GM23248 (cell line): Measurements from ENCODE around the gene CCDC88C. TPM values are rescaled to one million over a fixed set of nuclear protein-coding genes. Genes with fewer than 3 reads are reported as not detected.

ENCODE experiments used
- DNase-seq: peaks from one replicate; pipeline ENCODE4 v3.0.0-alpha.2; 2015
- H2AFZ ChIP-seq: fragments of 200-600 bp; sonication (generic); 2 replicates; pipeline ENCODE4 v1.6.1; 2016; ENCODE audit warnings: antibody characterized with exemption
- H3F3A ChIP-seq: fragments of 200-600 bp; sonication (generic); 2 replicates; pipeline ENCODE4 v1.6.1; 2016; ENCODE audit warnings: mild to moderate bottlenecking, antibody characterized with exemption, mixed run types; ENCODE audit not compliant: insufficient read depth
- H3K27ac ChIP-seq: fragments of 200-600 bp; sonication (generic); 2 replicates; pipeline ENCODE4 v1.5.1; 2016; ENCODE audit warnings: mild to moderate bottlenecking
- H3K27me3 ChIP-seq: fragments of 200-600 bp; sonication (generic); replicated peaks from 2 replicates; pipeline ENCODE4 v1.6.1; 2016; ENCODE audit warnings: mild to moderate bottlenecking; ENCODE audit not compliant: insufficient read depth
- H3K36me3 ChIP-seq: fragments of 200-600 bp; sonication (generic); 2 replicates; pipeline ENCODE4 v1.6.1; 2016; ENCODE audit warnings: low read depth, mild to moderate bottlenecking
- H3K4me1 ChIP-seq: fragments of 200-600 bp; sonication (generic); 2 replicates; pipeline ENCODE4 v1.6.1; 2016; ENCODE audit warnings: mild to moderate bottlenecking; ENCODE audit not compliant: insufficient read depth
- H3K4me2 ChIP-seq: fragments of 200-600 bp; sonication (generic); one replicate; pipeline ENCODE4 v1.6.1; 2016; ENCODE audit warnings: mild to moderate bottlenecking; ENCODE audit not compliant: unreplicated experiment
- H3K4me3 ChIP-seq: fragments of 200-600 bp; sonication (generic); 2 replicates; pipeline ENCODE4 v1.5.1; 2016; ENCODE audit warnings: mild to moderate bottlenecking
- H3K79me2 ChIP-seq: fragments of 200-600 bp; sonication (generic); 2 replicates; pipeline ENCODE4 v1.6.1; 2016; ENCODE audit warnings: mild to moderate bottlenecking; ENCODE audit not compliant: insufficient read depth
- H3K9ac ChIP-seq: fragments of 200-600 bp; sonication (generic); 2 replicates; pipeline ENCODE4 v1.6.1; 2016; ENCODE audit warnings: mild to moderate bottlenecking
- H3K9me2 ChIP-seq: fragments of 200-600 bp; sonication (generic); 2 replicates; pipeline ENCODE4 v1.6.1; 2016; ENCODE audit warnings: mixed run types, mild to moderate bottlenecking, moderate library complexity; ENCODE audit not compliant: insufficient read depth
- H3K9me3 ChIP-seq: fragments of 200-600 bp; sonication (generic); one replicate; pipeline ENCODE4 v1.6.1; 2017; ENCODE audit warnings: low read depth
- H4K20me1 ChIP-seq: fragments of 200-600 bp; sonication (generic); 2 replicates; pipeline ENCODE4 v1.6.0; 2016; ENCODE audit not compliant: insufficient read depth
- EZH2 ChIP-seq: fragments of 200-600 bp; sonication (generic); IDR thresholded peaks from 2 replicates; pipeline ENCODE4 v1.6.1; 2018; ENCODE audit warnings: antibody characterized with exemption, mild to moderate bottlenecking; ENCODE audit not compliant: insufficient read depth, poor library complexity, severe bottlenecking
- EZH2phosphoT487 ChIP-seq: fragments of 200-600 bp; sonication (generic); IDR thresholded peaks from 2 replicates; pipeline ENCODE4 v1.6.1; 2018; ENCODE audit warnings: antibody characterized with exemption, moderate library complexity, mild to moderate bottlenecking, low read depth; ENCODE audit not compliant: insufficient read depth
- WGBS, 2 experiments: methylation state at CpG; one replicate each; pipeline ENCODE4 v1.1.6; 2015 to 2017; ENCODE audit warnings: low lambda C conversion rate in 2 of 2, low coverage in 1 of 2; ENCODE audit errors: missing lambda C conversion rate in 2 of 2; 5-methylcytosine and 5-hydroxymethylcytosine counted together
- in situ Hi-C: fragments of 300-500 bp; cut with MboI; formaldehyde crosslinking; loops from 2 replicates; pipeline ENCODE4 v1.15.0; 2020
- polyA plus RNA-seq: library from polyadenylated mRNA; unstranded; fragments of >200 nt; fragmentation: Nextera tagmentation; extraction: Ambion mirVana; gene quantifications from 2 replicates; pipeline ENCODE4 v1.2.1, GENCODE V29; 2016
- total RNA-seq: library from RNA; depleted of rRNA; stranded (reverse); fragments of >200 nt; shearing (Covaris generic); gene quantifications from 2 replicates; pipeline ENCODE4 v1.2.3, GENCODE V29; 2014

Gene CCDC88C
- total and polyA plus RNA-seq, 2 experiments from 2014 or later: not detected

DNA sequence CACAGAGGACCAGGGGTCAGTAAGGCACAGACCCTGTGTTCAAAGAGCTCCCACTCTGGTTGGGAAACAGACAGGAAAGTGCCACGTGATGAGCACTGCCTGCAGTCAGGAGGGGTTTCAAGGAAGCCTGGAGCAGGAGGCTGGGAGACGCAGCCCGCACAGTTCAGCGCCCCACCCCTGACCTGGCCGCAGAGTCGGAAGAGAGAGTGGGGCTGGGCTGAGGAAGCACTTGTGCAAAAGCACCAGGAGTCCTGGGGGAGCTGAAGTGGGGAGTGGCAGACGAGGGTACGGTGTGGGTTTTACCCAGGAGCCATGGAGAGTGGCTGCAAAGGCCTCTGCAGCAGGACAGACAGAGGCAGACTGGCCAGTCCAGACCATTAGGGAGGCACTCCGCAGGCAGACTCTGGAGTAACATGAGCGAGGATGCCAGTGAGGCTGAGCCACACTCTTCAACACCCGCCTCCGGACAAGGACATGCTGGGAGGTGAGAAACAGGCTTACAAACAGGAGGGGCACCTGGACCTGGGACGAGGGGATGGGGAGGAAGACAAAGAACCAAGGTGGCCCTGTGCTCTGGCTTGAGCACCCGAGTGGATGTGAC lies 87.4 kb downstream of the CCDC88C start:
- H3K36me3 ChIP-seq: no peaks in the 10 kb centered on the region
- no peaks in the 10 kb centered on the region for H4K20me1 ChIP-seq
- in situ Hi-C loops: no loop called here
- H3K27ac ChIP-seq: no peak overlapping the region
- H2AFZ ChIP-seq: no peak overlapping the region
- H3K9ac ChIP-seq: no peak overlapping the region
- H3K4me1 ChIP-seq: no peaks in the 10 kb centered on the region
- WGBS, 2 experiments: 79 to 81% methylated on average over 14 of the region's 14 CpGs
- no peak for DNase-seq
- no peaks in the 10 kb centered on the region for H3K9me2 ChIP-seq
- no peak overlapping the region for H3K4me3 ChIP-seq
- TF ChIP-seq EZH2phosphoT487 (no peak), EZH2 (no peak)
- peaks cover 22% of the 10 kb centered on the region; the same call in 1 of the 2 replicates for H3K27me3 ChIP-seq
- no peaks in the 10 kb centered on the region for H3K9me3 ChIP-seq
- no peaks in the 10 kb centered on the region for H3K79me2 ChIP-seq
- H3K4me2 ChIP-seq: no peak overlapping the region
- no peaks in the 10 kb centered on the region for H3F3A ChIP-seq

DNA sequence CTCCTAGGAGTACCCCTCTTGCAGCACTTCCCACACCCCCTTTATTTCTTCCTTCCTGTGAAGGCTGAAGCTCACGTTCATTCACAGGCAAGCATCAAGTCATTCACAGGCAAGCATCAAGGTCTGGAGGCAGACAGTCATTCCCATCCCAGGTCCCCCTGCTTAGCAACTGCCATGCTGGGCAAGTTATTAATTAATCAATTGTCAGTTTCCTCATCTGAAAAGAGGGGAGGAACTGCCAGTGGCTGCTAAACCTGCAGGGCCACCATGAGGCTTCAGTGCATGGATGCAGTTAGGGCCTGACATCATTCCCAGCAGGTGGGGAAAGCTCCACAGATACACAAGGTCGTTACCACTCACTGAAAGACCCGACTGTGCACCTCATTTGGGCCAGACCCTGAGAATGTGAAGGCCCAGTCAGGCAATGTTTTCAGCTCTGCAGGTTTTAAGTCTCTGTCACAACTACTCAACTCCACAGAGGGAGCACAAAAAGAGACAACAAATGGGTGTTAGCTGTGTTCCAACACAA lies 88.1 kb downstream of the CCDC88C start:
- H3K9me2 ChIP-seq: no peaks in the 10 kb centered on the region
- 29 to 36% methylated on average over 3 of the region's 3 CpGs for WGBS, 2 experiments
- H3K4me3 ChIP-seq: no peak overlapping the region
- no peak overlapping the region for H3K9ac ChIP-seq
- H4K20me1 ChIP-seq: no peaks in the 10 kb centered on the region
- no peaks in the 10 kb centered on the region for H3K79me2 ChIP-seq
- H3K27ac ChIP-seq: no peak overlapping the region
- no peaks in the 10 kb centered on the region for H3K9me3 ChIP-seq
- TF ChIP-seq EZH2 (no peak), EZH2phosphoT487 (no peak)
- no peaks in the 10 kb centered on the region for H3F3A ChIP-seq
- DNase-seq: no peak
- H3K27me3 ChIP-seq: peaks cover 25% of the 10 kb centered on the region; the same call in 1 of the 2 replicates
- no peak overlapping the region for H3K4me2 ChIP-seq
- no peak overlapping the region for H2AFZ ChIP-seq
- in situ Hi-C loops: no loop called here
- no peaks in the 10 kb centered on the region for H3K36me3 ChIP-seq
- no peaks in the 10 kb centered on the region for H3K4me1 ChIP-seq

DNA sequence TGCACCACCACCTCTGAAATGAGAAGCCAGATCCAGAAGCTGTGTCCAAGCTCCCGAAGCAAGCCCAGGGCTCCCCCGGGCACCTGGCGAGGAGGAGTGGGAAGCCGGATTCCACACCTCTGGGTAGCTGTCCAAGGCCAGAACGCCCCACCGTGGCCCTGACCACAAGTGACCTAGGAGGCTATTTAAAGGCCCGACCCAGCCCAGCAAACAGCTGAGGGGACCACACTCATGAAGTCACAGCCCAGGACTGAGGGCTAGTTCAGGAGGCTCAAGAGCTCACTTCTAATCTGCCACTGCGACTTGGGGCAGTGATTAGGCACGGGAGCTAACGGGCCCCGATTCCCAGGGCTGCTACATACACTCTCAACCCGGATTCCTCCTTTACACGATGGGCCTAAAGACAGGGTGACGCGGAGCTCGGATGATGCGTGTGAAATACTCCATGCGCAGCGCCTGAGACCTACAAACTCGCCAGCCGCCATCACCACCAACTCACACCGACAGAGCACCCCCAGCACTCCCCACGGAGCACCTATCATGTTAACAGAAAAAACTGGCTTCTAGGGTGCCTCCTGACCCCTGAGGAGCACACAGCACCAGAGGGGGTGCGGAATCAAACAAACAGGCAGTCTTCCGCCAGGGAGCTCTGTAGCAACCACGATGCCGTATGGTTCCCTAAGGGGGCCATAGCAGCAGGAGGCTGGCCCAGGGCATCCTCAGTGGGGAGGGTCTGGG lies 89.1 kb downstream of the CCDC88C start:
- Histone ChIP-seq H4K20me1 (no peaks in the 10 kb centered on the region), H3K79me2 (no peaks in the 10 kb centered on the region), H3K4me2 (no peak overlapping the region), H2AFZ (no peak overlapping the region), H3K4me1 (no peaks in the 10 kb centered on the region), H3K36me3 (no peaks in the 10 kb centered on the region), H3K27ac (no peak overlapping the region), H3K9me2 (no peaks in the 10 kb centered on the region), H3K9me3 (no peaks in the 10 kb centered on the region), H3F3A (no peaks in the 10 kb centered on the region), H3K27me3 (peaks cover 30% of the 10 kb centered on the region; the same call in 1 of the 2 replicates), H3K4me3 (no peak overlapping the region), H3K9ac (no peak overlapping the region)
- TF ChIP-seq EZH2 (no peak), EZH2phosphoT487 (no peak)
- in situ Hi-C loops: no loop called here
- DNase-seq: no peak
- WGBS, 2 experiments: 83 to 86% methylated on average over 26 to 27 of the region's 27 CpGs

DNA sequence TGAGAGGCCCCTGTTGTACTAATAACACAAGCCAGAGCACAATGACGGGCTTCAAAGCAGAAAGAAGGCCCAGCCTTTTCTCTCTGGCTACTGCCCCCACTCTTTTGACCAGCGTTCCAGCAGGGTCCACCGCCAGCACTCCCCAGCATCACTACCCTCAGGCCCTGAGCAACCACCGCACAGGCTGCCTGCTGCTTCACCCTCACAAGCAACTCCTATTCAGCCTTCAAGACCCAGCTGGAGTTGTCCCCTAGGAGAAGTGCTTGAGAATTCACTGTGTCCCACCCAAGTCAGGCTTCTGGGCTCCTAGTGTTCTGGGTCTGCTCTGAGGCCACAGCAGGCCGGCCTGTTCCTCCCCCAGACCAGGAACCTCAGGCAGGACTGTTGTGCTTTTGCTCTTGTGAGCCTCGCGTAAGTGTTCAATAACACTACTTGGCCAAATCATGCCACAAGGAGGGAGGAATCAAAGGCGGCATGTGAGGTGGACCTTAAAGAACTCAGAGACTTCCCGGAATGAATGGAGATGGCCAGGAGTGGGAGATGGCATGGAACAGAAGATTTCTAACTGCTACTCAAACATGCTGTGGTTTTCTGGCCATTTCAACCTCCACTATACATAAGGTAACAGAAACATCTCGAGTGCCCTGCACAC lies 89.8 kb downstream of the CCDC88C start:
- no peaks in the 10 kb centered on the region for H3K36me3 ChIP-seq
- H2AFZ ChIP-seq: no peak overlapping the region
- 74% methylated on average over 10 of the region's 10 CpGs for WGBS, 2 experiments
- H3K27me3 ChIP-seq: peaks cover 25% of the 10 kb centered on the region; the same call in 1 of the 2 replicates
- no peaks in the 10 kb centered on the region for H3K9me3 ChIP-seq
- no peak overlapping the region for H3K4me3 ChIP-seq
- no peaks in the 10 kb centered on the region for H3K9me2 ChIP-seq
- no peak overlapping the region for H3K9ac ChIP-seq
- no peaks in the 10 kb centered on the region for H3K79me2 ChIP-seq
- H3K4me1 ChIP-seq: no peaks in the 10 kb centered on the region
- no peaks in the 10 kb centered on the region for H4K20me1 ChIP-seq
- no peaks in the 10 kb centered on the region for H3F3A ChIP-seq
- H3K27ac ChIP-seq: no peak overlapping the region
- TF ChIP-seq EZH2phosphoT487 (no peak), EZH2 (no peak)
- in situ Hi-C loops: no loop called here
- no peak for DNase-seq
- H3K4me2 ChIP-seq: no peak overlapping the region
